ENCODE results near the gene PSMA8. TPM values are rescaled to one million over a fixed set of nuclear protein-coding genes. Genes with fewer than 3 reads are reported as not detected.
A peak's percentile ranks its signal among the peaks of the same experiment; 100 is the strongest.
"Not testable (repeated sequence)": the region's sequence is repeated elsewhere in the genome, so short reads cannot be mapped to it uniquely, and the experiment has no call there.

Gene PSMA8
- total RNA-seq, 2 experiments from 2014 or later, result 1.2 TPM

DNA sequence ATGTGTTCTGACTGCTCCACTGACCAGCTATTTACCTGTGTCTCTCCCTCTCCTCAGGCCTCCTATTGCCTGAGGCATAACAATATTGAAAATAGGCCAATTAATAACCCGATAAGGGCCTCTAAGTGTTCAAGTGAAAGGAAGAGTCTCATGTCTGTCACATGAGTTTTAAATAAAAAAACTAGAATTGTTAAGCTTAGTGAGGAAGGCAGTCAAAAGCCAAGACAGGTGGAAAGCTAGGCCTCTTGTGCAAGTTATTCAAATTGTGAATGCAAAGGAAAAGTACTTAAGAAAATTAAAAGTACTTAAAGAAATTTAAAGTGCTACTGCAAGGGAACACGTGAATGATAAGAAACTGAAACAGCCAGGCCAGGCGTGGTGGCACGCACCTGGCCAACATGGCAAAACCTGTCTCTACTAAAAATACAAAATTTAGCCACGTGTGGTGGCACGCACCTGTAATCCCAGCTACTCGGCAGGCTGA, 47.7 kb downstream of the PSMA8 start:
- no peak for DNase-seq
- H3K4me3 Mint-ChIP-seq, result no peak overlapping the region
- no peaks in the 10 kb centered on the region for H3K9me3 Mint-ChIP-seq (ENCODE audit: insufficient read depth)
- no peak for ATAC-seq
- POLR2A ChIA-PET, result no interaction called here
- CTCF ChIA-PET, result no interaction called here
- H3K36me3 Mint-ChIP-seq (ENCODE audit: low read depth), result no peaks in the 10 kb centered on the region
- peaks cover 6% of the 10 kb centered on the region for H3K4me1 Mint-ChIP-seq (ENCODE audit: low read depth)
- H3K27me3 Mint-ChIP-seq (ENCODE audit: low read depth), result no peaks in the 10 kb centered on the region
- H3K27ac Mint-ChIP-seq, result no peak overlapping the region

DNA sequence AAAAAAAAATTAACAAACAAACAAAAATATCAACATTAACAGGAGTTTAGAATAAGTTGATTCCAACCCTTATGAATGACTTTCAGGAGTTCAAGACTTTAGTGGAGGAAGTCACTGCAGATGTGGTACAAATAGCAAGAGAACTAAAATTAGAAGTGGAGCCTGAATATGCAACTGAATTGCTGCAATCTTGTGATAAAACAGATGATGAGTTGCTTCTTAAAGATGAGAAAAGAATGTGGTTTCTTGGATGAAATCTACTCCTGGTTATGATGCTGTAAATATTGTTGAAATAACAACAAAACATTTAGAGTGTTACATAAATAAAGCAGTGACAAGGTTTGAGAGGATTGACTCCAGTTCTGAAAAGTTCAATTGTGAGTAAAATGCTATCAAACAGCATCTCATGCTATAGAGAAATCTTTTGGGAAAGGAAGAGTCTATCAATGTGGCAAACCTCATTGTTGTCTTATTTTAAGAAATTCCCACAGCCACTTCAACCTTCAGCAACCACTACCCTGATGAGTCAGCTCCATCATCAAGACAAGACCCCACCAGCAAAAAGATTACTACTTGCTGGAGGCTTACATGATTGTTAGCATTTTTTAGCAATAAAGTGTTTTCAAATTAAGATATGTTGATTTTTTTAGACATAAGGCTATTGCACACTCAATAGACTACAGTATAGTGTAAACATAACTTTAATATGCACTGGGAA, 49.9 kb downstream of the PSMA8 start:
- ChIA-PET POLR2A (no interaction called here), CTCF (interaction anchor here (1.1 kb wide), 1 partner anchor 22 kb away, joined by 3 read pairs; no protein-coding TSS in a partner anchor)
- peaks cover 6% of the 10 kb centered on the region for H3K4me1 Mint-ChIP-seq (ENCODE audit: low read depth)
- DNase-seq, result no peak
- ATAC-seq, result no peak
- H3K27ac Mint-ChIP-seq, result no peak overlapping the region
- peaks cover 5% of the 10 kb centered on the region for H3K9me3 Mint-ChIP-seq (ENCODE audit: insufficient read depth)
- peaks cover 2% of the 10 kb centered on the region for H3K36me3 Mint-ChIP-seq (ENCODE audit: low read depth)
- H3K4me3 Mint-ChIP-seq, result no peak overlapping the region
- H3K27me3 Mint-ChIP-seq (ENCODE audit: low read depth), result no peaks in the 10 kb centered on the region

DNA sequence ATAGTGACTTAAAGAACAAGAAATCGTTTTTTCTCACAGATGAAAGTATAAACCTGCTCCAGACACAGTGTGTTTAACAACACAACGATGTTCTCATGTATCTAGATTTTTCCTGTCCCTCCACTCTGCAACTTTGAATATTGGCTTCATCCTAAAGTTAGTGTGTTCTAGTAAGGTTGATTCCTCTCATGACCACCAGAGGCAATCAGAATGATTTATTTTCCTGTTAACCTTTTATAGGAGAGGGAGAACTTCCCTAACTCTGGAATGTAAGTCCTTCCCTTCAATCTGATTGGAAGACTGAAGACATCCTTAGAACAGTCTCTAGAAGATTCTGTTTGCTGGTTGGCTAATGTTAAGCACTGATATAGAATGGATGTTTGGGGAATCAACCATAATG, 51.6 kb downstream of the PSMA8 start:
- DNase-seq (no peak), ATAC-seq (no peak)
- POLR2A ChIA-PET, result no interaction called here
- no peak overlapping the region for H3K27ac Mint-ChIP-seq
- H3K9me3 Mint-ChIP-seq (ENCODE audit: insufficient read depth), result peaks cover 5% of the 10 kb centered on the region
- H3K36me3 Mint-ChIP-seq (ENCODE audit: low read depth), result peaks cover 2% of the 10 kb centered on the region
- H3K4me1 Mint-ChIP-seq (ENCODE audit: low read depth), result peaks cover 11% of the 10 kb centered on the region
- CTCF ChIA-PET, result no interaction called here
- no peaks in the 10 kb centered on the region for H3K27me3 Mint-ChIP-seq (ENCODE audit: low read depth)
- no peak overlapping the region for H3K4me3 Mint-ChIP-seq

DNA sequence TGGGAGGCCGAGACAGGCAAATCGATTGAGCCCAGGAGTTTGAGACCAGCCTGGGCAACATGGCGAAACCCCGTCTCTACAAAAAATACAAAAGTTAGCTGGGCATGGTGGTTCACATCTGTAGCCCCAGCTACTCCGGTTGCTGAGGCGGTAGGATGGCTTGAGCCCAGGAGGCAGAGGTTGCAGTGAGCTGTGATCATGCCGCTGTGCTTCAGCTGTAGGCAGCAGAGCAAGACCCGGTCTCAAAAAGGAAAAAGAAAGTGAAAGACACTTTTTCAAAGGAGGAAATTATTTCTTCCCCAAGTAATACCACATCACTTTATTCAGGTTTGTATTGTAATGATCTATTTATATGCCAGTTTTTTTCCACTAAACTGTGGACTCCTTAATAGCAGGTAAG, 56.8 kb downstream of the PSMA8 start:
- peaks cover 2% of the 10 kb centered on the region for H3K36me3 Mint-ChIP-seq (ENCODE audit: low read depth)
- H3K27me3 Mint-ChIP-seq (ENCODE audit: low read depth), result no peaks in the 10 kb centered on the region
- H3K27ac Mint-ChIP-seq, result peak overlapping the region; percentile 87
- ChIA-PET CTCF (no interaction called here), POLR2A (interaction anchor here (1.4 kb wide), 1 partner anchor 25 kb away, joined by 4 read pairs; no protein-coding TSS in a partner anchor)
- H3K4me1 Mint-ChIP-seq (ENCODE audit: low read depth), result peaks cover 10% of the 10 kb centered on the region
- peak; percentile 63 for DNase-seq
- ATAC-seq, result peak; percentile 96
- H3K9me3 Mint-ChIP-seq (ENCODE audit: insufficient read depth), result peaks cover 5% of the 10 kb centered on the region
- H3K4me3 Mint-ChIP-seq, result peak overlapping the region; percentile 80

DNA sequence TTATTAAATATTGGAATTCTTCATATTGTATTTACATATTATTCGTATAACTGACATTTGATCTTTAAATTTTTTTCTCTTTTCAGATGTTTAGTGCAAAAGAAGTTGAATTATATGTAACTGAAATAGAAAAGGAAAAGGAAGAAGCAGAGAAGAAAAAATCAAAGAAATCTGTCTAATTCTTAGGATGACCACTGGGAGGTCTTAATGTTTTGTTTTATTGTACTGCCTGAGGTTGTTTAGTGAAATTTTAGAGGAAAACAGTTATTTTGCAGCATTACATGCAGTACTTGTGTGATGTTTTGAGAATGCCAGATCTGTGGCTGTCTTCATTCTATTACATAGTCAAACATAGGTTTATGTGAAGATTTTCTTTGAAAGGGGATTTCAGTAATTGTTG, 58.6 kb downstream of the PSMA8 start:
- no peaks in the 10 kb centered on the region for H3K27me3 Mint-ChIP-seq (ENCODE audit: low read depth)
- ChIA-PET CTCF (no interaction called here), POLR2A (no interaction called here)
- peaks cover 10% of the 10 kb centered on the region for H3K4me1 Mint-ChIP-seq (ENCODE audit: low read depth)
- H3K9me3 Mint-ChIP-seq (ENCODE audit: insufficient read depth), result peaks cover 5% of the 10 kb centered on the region
- H3K27ac Mint-ChIP-seq, result no peak overlapping the region
- ATAC-seq (no peak), DNase-seq (no peak)
- peaks cover 2% of the 10 kb centered on the region for H3K36me3 Mint-ChIP-seq (ENCODE audit: low read depth)
- no peak overlapping the region for H3K4me3 Mint-ChIP-seq

DNA sequence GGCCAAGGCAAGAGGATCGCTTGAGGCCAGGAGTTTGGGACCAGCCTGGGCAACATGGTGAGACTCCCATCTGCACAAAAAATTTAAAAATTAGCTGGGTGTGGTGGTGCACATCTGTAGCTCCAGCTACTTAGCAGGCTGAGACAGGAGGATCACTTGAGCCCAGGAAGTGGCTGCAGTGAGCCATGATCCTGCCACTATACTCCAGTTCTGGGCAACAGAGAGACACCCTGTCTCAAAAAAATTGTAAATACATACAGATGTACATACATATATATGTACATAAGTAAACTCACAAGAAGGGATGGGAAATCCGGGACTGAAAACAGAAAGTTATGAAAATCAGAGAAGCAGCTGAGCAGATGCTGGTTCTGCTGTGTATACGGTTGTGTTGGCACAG, 62.9 kb downstream of the PSMA8 start:
- no peak overlapping the region for H3K4me3 Mint-ChIP-seq
- no peaks in the 10 kb centered on the region for H3K9me3 Mint-ChIP-seq (ENCODE audit: insufficient read depth)
- no peaks in the 10 kb centered on the region for H3K4me1 Mint-ChIP-seq (ENCODE audit: low read depth)
- no peaks in the 10 kb centered on the region for H3K27me3 Mint-ChIP-seq (ENCODE audit: low read depth)
- POLR2A ChIA-PET, result no interaction called here
- DNase-seq, result no peak
- H3K36me3 Mint-ChIP-seq (ENCODE audit: low read depth), result no peaks in the 10 kb centered on the region
- no peak overlapping the region for H3K27ac Mint-ChIP-seq
- no peak for ATAC-seq
- CTCF ChIA-PET, result no interaction called here

DNA sequence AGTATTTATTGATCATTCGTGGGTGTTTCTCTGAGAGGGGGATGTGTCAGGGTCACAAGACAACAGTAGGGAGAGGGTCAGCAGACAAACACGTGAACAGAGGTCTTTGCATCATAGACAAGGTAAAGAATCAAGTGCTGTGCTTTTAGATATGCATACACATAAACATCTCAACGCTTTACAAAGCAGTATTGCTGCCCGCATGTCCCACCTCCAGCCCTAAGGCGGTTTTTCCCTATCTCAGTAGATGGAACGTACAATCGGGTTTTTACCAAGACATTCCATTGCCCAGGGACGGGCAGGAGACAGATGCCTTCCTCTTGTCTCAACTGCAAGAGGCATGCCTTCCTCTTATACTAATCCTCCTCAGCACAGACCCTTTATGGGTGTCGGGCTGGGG, 68.3 kb downstream of the PSMA8 start:
- H3K36me3 Mint-ChIP-seq (ENCODE audit: low read depth); H3K9me3 Mint-ChIP-seq (ENCODE audit: insufficient read depth); ATAC-seq; DNase-seq; POLR2A ChIA-PET; H3K4me1 Mint-ChIP-seq (ENCODE audit: low read depth); H3K4me3 Mint-ChIP-seq; H3K27ac Mint-ChIP-seq; H3K27me3 Mint-ChIP-seq (ENCODE audit: low read depth); CTCF ChIA-PET: not testable (repeated sequence)

DNA sequence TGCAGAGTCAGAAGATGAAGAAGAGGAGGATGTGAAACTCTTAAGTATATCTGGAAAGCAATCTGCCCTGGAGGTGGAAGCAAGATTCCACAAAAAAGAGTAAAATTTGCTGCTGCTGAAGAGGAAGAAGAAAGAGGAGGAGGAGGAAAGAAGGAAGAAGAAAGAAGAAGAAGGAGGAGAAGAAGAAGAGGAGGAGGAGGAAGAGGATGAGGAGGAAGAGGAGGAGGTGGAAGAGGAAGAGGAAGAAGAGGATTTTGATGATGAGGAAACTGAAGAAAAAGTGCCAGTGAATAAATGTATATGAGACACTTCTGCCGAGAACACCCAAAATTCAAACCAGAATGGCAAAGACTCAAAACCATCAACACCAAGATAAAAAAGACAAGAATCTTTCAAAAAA, 71.6 kb downstream of the PSMA8 start:
- Mint-ChIP-seq H3K4me3 (no peak overlapping the region), H3K9me3 (ENCODE audit: insufficient read depth) (no peaks in the 10 kb centered on the region)
- no peak for ATAC-seq

DNA sequence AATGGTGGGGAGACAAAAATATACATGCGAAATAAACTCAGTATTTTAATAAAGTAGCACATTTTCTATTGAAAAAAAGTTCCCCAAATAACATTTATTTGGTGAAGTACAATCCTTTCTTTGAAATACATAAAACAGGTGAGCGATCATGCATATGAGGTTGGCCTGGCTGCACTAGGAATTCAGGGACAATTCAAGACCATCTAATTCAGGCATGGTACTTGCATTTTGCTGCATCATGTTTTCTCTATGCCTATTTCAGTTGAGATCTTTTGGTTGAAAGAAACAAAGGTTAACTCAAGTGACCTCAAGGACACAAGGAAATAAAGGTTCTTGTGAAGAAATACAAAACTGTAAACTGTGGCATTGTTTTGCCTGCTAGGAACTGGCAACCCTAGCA, 72.8 kb downstream of the PSMA8 start:
- no peaks in the 10 kb centered on the region for H3K4me1 Mint-ChIP-seq (ENCODE audit: low read depth)
- H3K27ac Mint-ChIP-seq, result no peak overlapping the region
- DNase-seq, result no peak
- no peaks in the 10 kb centered on the region for H3K9me3 Mint-ChIP-seq (ENCODE audit: insufficient read depth)
- H3K27me3 Mint-ChIP-seq (ENCODE audit: low read depth), result no peaks in the 10 kb centered on the region
- no peaks in the 10 kb centered on the region for H3K36me3 Mint-ChIP-seq (ENCODE audit: low read depth)
- POLR2A ChIA-PET, result no interaction called here
- ATAC-seq, result no peak
- CTCF ChIA-PET, result interaction anchor here (0.8 kb wide), 1 partner anchor 114 kb away, joined by 3 read pairs; no protein-coding TSS in a partner anchor
- no peak overlapping the region for H3K4me3 Mint-ChIP-seq

More for the DNA sequence above, 71.6 kb downstream of the PSMA8 start:
- Mint-ChIP-seq H3K36me3 (ENCODE audit: low read depth) (no peaks in the 10 kb centered on the region), H3K27me3 (ENCODE audit: low read depth) (no peaks in the 10 kb centered on the region), H3K4me1 (ENCODE audit: low read depth) (no peaks in the 10 kb centered on the region), H3K27ac (no peak overlapping the region)
- DNase-seq, result no peak
- ChIA-PET CTCF (no interaction called here), POLR2A (no interaction called here)

DNA sequence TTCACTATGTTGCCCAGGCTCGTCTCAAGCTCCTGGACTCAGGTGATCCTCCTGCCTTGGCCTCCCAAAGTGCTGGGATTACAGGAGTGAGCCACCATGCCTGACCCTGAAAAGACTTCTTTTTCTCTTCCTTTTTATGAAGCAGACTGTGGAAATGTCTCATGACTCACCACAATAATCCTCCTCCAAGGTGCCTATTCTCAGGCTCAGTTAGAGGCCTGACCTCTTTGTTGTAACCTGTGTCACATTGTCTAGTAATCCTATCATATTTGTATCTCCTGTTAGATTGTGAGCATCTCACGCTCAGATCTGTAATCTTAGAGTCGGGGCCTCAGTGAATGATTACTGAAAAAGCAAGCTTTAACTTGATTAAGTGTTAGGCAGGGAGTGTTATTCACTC, 74.3 kb downstream of the PSMA8 start:
- Mint-ChIP-seq H3K27me3 (ENCODE audit: low read depth) (no peaks in the 10 kb centered on the region), H3K4me3 (no peak overlapping the region), H3K4me1 (ENCODE audit: low read depth) (no peaks in the 10 kb centered on the region), H3K36me3 (ENCODE audit: low read depth) (no peaks in the 10 kb centered on the region), H3K9me3 (ENCODE audit: insufficient read depth) (no peaks in the 10 kb centered on the region), H3K27ac (no peak overlapping the region)
- no peak for ATAC-seq
- ChIA-PET POLR2A (no interaction called here), CTCF (no interaction called here)
- no peak for DNase-seq

DNA sequence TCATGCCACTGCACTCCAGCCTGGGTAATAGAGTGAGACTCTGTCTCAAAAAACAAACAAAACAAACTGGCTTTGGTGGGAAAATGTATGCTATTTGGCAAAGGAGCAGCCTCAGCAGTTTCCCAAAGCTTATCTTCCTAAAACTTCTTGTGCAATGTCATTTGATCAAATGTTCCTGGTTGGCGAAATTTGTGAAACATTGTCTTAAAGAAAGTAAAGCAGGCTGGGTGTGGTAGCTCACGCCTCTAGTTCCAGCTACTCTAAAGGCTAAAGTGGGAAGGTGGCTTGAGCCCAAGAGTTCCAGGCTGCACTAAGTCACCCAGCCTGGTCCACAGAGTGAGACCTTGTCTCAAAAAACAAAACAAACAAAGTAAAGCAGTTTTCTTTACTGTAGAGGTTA, 75.3 kb downstream of the PSMA8 start:
- no peaks in the 10 kb centered on the region for H3K27me3 Mint-ChIP-seq (ENCODE audit: low read depth)
- DNase-seq, result no peak
- no peak for ATAC-seq
- no peaks in the 10 kb centered on the region for H3K36me3 Mint-ChIP-seq (ENCODE audit: low read depth)
- H3K9me3 Mint-ChIP-seq (ENCODE audit: insufficient read depth), result no peaks in the 10 kb centered on the region
- H3K4me1 Mint-ChIP-seq (ENCODE audit: low read depth), result no peaks in the 10 kb centered on the region
- no peak overlapping the region for H3K27ac Mint-ChIP-seq
- ChIA-PET CTCF (no interaction called here), POLR2A (no interaction called here)
- no peak overlapping the region for H3K4me3 Mint-ChIP-seq

DNA sequence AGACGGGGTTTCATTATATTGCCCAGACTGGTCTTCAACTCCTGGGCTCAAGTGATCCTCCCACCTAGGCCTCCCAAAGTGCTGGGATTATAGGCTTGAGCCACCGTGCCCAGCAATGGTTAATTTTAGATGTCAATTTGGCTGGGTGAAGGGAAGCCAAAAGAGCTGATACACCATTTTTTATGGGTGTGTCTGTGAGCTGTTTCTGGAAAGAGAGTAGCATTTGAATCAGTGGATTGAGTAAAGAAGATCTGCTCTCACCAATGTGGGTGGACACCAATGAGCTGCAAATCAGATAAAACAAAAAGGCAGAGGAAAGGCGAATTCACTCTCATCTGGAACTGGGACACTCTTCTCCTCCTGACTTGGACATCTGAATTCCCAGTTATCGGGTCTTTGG, 76.5 kb downstream of the PSMA8 start:
- ATAC-seq, result no peak
- no peaks in the 10 kb centered on the region for H3K9me3 Mint-ChIP-seq (ENCODE audit: insufficient read depth)
- no peak for DNase-seq
- no peaks in the 10 kb centered on the region for H3K27me3 Mint-ChIP-seq (ENCODE audit: low read depth)
- H3K4me1 Mint-ChIP-seq (ENCODE audit: low read depth), result peaks cover 11% of the 10 kb centered on the region
- POLR2A ChIA-PET, result no interaction called here
- no peak overlapping the region for H3K4me3 Mint-ChIP-seq
- no peak overlapping the region for H3K27ac Mint-ChIP-seq
- CTCF ChIA-PET, result no interaction called here
- H3K36me3 Mint-ChIP-seq (ENCODE audit: low read depth), result no peaks in the 10 kb centered on the region
